22Rv1 (cell line): ENCODE results near the gene KRTAP5-7.

Experiments used
- H3K27ac ChIP-seq: fragments of 450-650 bp; 2 replicates; pipeline ENCODE4 v1.5.1; 2017
- CTCF ChIP-seq: fragments of 450-650 bp; IDR thresholded peaks from 2 replicates; pipeline ENCODE4 v1.5.1; 2017; ENCODE audit warnings: mild to moderate bottlenecking
- ZFX ChIP-seq: fragments of 450-650 bp; IDR thresholded peaks from 2 replicates; pipeline ENCODE4 v1.6.1; 2017; ENCODE audit warnings: antibody characterized with exemption, borderline replicate concordance

The KRTAP5-7 gene

GRCh38 chr11:71548120-71548519 is 21.1 kb downstream of the KRTAP5-7 start, which contains the start of gene KRTAP5-9:
Gene KRTAP5-9 (plus strand): TSS chr11:71548420. CDS start chr11:71548658, 238 bp downstream.
- H3K27ac ChIP-seq: no peak within 1 kb of the TSS
- TF ChIP-seq CTCF: no peak
- TF ChIP-seq ZFX: no peak

GRCh38 chr11:71548716-71549151 is 21.7 kb downstream of the KRTAP5-7 start:
- no peak overlapping the region for H3K27ac ChIP-seq
- TF ChIP-seq CTCF: no peak
- TF ChIP-seq ZFX: no peak

GRCh38 chr11:71551711-71552110 is 24.6 kb downstream of the KRTAP5-7 start:
- H3K27ac ChIP-seq: no peak overlapping the region
- no peak for TF ChIP-seq ZFX
- TF ChIP-seq CTCF: no peak

GRCh38 chr11:71554996-71555395 is 27.9 kb downstream of the KRTAP5-7 start:
- TF ChIP-seq CTCF (no peak), ZFX (no peak)
- no peak overlapping the region for H3K27ac ChIP-seq

- TF ChIP-seq ZFX: no peak
- TF ChIP-seq CTCF: no peak
- no peak overlapping the region for H3K27ac ChIP-seq
Observed at GRCh38 chr11:71555508-71555907, 28.4 kb downstream of the KRTAP5-7 start.

GRCh38 chr11:71556018-71556417 is 29.0 kb downstream of the KRTAP5-7 start:
- no peak for TF ChIP-seq CTCF
- no peak for TF ChIP-seq ZFX

GRCh38 chr11:71557257-71557656 is 30.2 kb downstream of the KRTAP5-7 start:
- no peak overlapping the region for H3K27ac ChIP-seq
- TF ChIP-seq ZFX (no peak), CTCF (no peak)

More at GRCh38 chr11:71556018-71556417, 29.0 kb downstream of the KRTAP5-7 start:
- H3K27ac ChIP-seq: no peak overlapping the region
